Stimulated activated CD4-positive, alpha-beta T cell treated with anti-CD3 and anti-CD28 coated beads, Interleukin-4, amount 100 ng/mL, for 24 hours (primary cell): ENCODE results near the gene RTN4.

Source experiments
- DNase-seq: peaks from one replicate; pipeline ENCODE4 v3.0.0-alpha.2; 2020

Gene RTN4

DNA sequence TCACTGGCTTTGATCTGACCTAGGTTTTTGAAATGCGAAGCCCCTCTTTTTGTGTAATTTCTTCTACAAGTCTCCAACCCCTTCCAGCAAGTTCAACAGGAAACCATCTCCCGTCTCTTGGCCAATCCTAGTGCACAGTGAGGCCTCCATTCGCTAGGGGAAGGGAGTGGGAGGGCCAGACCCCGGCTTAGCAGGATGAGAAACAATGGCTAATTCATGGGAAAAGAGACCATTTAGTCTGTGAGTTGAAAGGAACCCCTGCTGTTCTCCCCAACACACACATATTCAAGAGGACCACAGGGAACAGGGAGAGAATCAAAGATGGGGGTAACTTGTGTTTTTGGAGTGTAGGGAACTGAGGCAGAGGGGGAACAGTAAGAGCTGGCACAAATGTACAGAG is 83.0 kb downstream of the RTN4 start:
- DNase-seq, result no peak

DNA sequence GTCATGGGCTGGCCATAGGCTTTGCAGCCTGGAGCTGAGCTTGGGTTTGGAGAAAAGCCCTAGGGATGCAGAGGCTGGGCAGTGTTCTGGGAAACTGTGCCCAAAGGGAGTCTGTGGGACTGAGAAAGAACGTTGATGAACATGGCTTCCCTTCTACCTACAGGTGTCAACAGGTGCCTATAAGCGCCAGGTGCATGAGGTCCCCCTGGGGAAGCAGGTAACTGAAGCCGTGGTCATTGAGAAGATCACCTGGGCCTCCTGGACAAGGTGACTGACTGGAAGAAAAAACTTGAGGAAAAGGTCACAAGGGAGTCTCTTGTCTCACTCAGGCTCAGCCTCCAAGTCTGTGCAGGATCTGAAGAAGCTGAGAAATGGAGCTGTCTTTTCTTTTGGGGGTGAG is 83.4 kb downstream of the RTN4 start:
- DNase-seq, result no peak

DNA sequence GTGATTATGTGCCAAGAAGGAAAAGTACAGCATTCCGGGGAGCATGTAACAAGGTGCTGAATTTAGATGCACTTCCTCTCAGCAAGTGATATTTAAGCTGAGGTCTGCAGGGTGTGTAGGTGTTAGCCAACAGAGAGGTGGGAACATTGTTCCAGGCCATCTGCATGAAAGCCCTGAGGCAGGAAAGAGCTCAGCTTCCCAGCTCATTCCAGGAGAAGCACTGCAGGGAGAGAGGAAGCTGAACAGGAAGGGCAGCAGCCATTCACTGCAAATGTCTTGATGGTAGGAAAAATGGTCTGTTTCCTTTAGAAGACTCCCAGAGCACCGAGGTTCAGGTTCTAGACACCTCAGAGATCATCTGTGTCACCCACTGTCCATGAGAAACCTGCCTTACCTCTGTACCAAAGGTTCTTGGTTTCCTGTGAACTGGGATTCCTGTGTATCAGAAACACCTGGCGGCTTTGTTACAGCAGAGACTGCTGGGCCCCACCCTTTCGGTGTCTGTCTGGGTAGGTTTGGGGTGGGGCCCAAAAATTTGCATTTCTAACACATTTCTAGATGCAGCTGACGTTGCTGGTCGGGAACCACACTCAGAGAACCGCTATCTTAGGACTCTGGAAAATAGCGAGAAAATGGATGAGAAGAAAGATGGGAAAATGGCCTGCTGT is 84.0 kb downstream of the RTN4 start:
- DNase-seq, result no peak

DNA sequence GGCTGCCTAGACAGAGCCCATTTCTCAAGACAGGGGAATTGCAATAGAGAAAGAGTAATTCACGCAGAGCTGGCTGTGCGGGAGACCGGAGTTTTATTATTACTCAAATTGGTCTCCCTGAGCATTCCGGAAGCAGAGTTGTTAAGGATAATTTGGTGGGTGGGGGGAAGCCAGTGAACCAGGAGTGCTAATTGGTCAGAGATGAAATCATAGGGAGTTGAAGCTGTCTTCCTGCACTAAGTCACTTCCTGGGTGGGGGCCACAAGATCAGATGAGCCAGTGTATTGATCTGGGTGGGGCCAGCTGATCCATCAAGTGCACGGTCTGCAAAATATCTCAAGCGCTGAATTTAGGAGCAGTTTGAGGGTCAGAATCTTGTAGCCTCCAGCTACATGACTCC is 84.8 kb downstream of the RTN4 start:
- DNase-seq, result no peak

DNA sequence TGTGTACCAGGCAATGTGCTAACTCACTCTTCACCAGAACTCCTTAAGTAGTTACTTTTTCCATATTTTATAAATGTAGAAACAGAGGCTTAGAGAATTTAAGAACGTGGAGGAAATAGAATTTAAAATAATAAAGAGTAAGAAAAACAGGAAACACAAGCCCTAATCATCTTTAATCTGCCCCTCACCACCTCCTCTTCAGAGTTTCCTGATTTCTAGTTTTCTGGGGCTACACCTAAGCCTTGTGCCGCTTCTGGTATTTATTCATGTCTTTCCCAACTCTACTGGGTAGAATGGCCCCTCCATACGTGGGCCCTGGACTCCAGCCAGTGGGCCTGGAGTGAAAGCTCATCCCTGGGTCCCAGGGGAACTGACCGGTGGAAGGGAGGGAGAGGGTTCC is 85.4 kb downstream of the RTN4 start:
- no peak for DNase-seq

DNA sequence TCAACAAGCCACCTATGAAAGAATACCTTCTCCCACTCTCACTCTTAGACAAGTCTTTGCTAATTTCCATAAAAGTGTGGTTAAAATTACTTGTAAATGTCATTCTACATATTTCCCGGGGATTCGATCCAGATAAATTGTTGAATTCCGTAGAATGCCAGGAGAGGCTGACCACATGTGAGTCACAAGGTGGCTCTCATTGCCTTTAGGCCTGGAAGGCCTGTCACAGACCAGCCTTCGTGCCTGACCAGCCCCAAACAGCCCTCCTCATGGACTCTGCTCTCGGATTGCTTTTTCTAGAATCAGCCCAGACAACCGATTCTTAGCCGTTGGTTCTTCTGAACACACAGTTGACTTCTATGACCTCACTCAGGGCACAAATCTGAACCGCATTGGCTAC is 86.0 kb downstream of the RTN4 start:
- DNase-seq, result no peak

DNA sequence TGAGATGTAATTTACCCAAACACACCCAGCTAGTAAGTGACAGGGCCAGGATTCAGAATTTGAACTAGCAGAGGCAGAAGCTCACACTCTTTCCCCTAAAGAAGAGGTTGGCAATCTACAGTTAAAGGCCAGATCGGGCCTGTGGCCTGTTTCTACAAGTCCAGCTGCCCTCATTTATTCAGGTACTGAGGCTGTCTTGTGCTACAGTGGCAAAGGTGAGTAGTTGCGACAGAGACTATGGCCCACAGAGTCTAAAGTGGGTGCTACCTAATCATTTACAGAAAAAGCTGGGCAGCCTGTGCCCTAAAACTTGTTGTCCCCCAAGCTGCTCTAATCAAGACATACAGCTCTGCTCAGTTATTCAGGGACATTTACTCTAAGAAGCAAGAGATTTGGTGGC is 86.8 kb downstream of the RTN4 start:
- no peak for DNase-seq

DNA sequence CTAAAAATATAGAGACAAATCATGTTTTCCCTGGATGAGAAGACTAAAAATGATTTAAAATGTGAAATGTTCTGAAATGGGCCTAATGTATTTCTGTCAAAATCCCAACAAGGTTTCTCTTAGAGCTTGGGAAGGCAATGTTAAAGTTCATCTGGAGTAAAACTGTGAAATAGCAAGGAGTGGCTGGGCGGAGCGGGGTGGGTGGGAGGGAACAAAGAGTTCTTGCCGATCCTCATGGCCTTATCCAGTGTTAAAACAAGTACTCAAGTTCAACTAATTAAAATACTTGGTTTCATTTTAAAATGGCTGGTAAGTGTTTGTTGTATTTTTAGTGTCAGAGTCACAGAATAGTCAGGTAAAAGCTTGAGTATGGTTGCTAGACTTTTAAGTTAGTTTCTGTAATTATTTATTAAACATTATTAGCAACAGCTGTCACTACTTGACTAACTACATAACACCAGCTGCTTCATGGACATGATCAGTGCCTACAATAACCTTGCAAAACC is 87.3 kb downstream of the RTN4 start:
- DNase-seq, result no peak

DNA sequence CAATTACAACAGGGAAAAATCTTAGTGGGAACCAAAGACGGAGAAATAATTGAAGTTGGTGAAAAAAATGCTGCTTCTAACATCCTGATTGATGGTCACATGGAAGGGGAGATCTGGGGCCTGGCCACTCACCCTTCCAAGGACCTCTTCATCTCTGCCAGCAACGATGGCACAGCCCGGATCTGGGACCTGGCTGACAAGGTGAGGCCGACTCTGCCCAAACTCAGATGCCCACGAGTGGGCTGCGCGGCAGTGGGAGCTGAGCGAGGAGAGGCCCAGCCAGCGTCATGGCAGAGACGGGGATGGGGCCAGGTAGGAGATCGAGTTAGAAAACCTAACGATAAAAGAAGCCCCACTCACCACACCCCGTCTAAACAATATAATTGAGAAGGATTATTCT is 87.7 kb downstream of the RTN4 start:
- DNase-seq, result no peak

DNA sequence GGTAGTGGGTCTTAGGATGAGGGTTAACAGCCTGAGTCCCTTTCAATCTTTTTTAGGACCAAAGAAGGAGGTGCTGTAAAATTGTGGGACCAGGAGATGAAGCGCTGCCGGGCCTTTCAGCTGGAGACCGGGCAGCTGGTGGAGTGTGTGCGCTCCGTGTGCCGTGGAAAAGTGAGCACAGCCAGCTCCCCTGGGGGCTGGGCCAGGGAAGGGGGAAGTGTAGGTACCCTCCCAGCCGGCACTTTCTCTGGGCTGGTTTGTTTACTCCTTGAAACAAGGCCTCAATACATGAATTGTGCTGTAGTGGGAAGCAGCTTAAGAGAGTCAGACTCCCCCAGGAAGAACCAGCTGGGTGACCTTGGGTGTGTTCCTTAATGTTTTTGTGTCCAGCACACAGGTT is 90.1 kb downstream of the RTN4 start:
- no peak for DNase-seq

DNA sequence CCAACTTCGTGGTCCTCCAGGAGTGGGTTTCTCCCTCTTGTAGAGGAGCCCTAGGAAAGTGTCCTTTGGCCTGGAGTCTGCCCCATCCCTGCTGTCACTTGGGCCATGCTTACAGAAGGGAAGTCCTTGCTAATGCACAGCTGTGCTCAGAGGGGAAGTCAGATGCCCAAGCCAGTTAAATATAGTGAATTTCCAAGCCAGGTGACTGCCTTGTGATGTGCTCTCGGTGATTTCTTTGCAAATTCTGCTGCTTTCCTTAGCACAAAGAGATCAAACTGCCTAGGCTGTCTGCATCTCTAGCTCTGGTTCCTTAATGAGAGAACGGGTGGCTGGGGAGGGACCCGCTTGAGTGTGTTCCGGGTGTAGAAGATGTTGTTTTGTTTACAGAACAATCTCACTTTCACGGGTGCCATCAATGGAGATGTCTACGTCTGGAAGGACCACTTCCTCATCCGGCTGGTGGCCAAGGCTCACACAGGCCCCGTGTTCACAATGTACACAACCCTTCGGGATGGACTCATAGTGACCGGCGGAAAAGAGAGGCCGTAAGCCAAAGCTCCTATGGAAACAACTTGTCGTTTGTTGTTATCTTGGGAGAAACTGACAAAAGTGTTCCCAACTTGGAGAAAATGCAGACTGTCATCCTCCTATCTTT is 91.4 kb downstream of the RTN4 start:
- no peak for DNase-seq

DNA sequence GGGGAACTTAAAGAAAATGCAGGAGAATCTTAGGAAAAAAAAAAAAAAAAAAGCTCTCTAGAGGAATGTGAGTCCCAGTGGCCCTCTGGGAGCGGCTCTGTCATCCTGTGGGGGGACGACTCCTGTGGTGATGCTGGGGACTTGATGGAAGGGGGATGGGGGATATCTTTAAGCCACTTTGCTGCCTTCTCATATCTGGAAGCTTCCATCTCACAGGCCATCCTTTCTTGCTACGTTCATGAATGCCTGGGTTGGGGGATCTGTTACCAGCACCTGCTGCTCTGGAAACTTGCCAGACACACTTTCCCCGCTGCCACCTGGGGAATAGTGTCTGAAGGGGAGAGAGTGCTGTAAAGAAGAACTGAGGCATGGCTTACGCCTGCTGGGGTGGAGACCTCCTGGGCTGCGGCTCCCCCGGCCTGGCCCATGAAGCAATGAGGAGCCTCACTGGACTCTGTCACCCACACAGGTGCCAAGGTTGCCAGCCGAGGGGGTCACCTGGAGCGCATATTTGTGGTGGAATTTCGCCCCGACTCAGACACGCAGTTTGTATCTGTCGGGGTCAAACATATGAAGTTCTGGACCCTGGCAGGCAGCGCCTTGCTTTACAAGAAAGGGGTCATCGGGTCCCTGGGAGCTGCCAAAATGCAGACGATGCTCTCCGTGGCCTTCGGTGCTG is 92.8 kb downstream of the RTN4 start:
- no peak for DNase-seq

DNA sequence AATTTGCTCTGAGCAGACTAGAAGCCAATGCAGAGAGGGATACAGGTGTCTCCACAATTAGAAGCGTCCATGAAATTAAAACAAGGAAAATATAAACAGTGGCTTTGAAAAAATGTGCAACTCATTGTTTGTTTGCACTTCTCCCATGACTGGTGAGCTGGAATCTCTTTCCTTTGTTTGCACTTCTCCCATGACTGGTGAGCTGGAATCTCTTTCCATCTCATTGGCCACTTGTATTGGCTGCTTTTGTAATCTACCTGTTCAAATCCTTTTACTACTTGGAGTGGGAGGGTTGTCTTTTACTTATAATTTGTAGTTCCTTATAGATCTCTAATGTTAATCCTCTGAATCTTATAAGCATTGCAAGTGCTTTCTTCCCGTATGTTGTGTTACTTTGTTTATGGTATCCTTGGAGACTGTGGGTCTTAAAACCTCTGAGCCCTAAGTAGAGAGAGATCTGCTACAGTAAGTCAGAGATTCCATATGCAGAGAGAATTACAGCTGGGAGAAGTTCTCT is 94.1 kb downstream of the RTN4 start:
- no peak for DNase-seq

DNA sequence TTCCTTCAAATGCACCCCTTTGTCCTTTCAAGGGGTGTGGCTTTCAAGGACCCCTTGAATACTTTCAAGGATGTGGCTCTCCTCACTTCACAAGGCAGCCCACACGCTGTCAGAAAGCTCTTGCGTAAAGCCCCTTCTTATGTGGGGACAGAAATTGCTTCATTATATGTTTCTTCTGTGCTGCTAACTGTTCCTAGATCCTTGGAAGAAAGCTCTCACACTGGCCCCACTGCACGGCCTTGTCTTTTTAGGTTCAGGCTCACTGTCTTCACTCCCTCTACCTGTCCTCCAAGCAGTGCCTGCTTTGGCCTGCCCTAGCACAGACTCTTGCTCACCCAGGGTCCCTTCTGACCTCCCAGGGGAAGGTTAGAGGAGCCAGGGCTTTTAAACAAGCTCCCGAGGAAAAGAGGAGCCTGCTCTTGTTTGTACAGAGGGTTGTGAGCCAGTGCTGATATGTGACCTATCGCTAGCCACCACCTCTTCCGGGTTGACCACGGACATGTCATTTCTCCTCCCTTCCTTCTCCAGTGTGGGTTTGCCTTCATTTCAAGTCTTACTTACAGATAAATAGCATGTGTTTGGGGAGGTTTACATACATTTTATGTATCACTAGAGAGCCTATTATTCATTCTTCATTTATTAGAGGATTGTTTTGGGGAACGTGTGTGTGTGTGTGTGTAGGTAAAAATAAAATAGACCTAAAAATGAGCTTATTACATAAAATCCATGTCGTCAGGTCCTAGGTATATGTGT is 94.7 kb downstream of the RTN4 start:
- DNase-seq, result no peak

DNA sequence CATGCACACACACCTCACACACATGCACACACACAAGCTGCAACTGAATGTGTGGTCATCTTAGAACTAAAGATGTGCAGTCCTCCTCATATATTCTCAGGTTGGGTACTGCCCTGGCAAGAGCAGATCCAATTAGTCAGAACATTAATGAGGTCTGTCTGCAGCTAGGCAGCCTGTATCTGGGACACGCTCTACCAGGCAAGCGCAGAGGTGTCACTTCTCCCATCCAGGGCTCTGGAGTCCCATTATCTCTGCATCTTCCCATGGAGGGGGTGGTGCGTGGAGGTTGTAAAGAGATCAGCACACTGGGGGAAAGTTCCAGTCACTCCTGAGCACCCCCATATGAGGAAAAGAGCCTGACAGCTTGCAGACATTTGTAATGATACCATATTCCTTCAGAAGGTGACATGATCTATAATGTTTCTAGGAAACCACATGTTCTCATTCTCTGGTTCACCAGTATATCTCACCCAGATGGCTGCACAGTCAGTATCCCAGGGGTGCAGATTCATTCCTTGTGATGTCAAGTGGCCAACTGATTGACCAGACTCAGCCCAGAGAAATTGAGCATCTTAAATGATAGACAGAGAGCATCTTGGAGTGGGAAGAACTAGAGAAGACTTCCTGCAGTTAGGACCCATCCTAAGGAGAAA is 95.4 kb downstream of the RTN4 start:
- DNase-seq, result no peak

DNA sequence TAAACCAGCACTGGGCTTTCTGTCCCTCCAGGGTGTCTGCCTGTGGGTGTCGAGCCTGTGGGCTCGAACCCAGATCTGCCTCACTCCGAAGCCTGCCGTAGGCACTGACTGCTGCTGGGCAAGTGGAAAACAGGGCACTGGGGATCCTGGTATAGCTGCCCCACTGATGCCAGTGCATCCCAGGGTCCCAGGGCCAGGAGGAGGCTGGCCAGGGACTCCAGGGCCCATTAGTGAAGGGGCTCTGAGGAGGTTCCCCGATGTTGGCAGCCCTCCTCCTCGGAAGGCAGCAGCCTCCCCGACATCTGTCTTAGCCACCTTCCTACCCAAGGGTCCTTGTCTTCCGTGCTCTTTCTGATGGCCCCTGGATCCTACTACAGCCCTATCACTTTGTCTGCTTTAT is 96.1 kb downstream of the RTN4 start:
- no peak for DNase-seq

DNA sequence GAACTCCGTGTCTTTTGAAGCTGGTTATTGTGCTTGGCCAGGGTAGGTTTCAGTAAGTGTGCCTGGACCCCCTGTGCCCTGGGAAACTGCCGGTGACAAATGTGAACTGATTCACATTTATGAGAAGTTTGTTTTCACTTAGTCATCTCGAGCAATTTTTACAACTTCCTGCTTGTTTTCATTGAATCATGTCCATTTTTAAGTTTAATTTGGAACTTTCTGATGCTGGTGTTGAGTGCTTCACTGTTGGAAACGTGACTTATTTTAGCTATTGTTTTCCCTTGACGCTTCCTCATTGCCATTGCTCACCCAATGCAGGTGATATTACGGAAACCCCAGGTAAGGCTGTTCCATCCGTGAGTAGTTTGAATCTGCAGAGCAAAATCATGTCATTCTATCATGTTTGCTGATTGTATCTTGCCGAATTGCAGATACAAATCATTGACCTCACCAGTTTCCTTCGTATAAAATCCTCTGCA is 97.2 kb downstream of the RTN4 start:
- DNase-seq, result no peak

DNA sequence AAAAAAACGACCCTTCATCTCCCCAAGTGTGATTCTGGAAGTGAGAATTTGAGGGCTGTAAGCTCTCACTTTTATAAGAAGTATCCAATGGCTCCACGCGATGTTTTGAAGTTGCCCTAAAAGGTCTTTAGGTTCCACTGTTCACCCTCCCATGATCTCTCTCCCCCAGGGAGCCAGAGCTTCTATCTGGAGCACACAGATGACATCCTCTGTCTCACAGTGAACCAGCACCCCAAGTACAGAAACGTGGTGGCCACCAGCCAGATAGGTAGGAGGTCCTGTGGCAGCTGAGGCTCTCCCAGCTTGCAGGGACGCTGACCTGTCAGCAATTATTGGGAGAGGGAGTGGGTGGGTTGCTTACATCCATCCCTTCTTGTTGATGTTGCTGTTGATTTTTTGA is 97.8 kb downstream of the RTN4 start:
- DNase-seq, result no peak

DNA sequence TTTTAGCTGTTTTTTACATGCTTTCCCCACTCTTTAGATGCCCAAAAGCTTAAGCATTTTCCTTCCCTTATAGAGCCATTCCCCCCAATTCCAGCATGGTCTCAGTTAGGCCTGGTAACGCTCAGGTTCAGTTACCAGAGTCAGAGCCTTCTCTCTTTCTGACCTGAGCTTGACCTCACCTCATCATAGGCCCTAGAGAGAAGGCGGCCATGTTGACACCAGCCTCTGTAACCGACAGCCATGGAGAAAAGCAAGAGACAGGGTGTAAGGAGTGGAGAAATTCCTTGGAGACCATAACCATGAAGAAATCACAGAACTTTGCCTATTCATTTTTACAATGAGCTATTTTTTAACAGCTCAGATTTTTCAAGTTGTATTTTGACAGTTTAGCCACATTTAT is 99.4 kb downstream of the RTN4 start:
- no peak for DNase-seq

DNA sequence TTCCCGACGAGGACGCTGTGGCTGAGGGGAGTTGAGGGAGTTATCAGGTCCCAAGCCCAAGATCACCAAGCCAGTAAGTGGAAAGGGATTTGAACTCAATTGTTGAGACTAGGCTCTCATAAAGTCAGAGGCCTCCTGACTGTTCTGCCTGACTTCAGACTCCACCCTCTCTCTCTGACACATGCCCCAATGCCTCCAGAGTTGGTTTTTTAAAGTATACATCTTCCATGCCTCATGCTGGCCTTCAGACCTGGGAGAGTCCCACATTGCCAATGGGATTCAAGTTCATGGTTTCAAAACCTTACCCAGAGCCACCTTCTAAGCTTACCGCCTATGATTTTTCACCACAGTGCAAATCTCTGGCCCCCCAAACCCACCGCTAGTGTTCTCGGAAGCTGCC is 100.8 kb downstream of the RTN4 start:
- DNase-seq, result no peak

DNA sequence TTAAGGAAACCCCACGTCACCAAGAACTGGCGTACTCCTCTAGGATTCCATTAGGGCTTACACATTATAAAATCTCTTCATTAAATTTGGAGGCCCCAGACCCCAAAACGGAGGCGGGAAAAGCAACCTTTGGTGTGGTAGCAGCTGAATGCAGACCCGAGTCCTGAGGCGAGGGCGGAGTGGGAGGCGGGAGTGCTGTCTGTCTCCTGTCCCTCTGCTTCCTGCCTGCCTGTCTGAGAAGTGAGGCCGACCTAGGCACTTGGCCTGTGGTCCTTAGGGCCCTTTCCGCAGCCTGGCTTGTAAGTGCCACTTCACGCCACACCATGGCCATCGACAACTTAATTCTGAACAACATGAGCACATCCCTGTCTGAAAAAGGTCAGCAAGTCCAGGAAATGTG is 102.1 kb downstream of the RTN4 start:
- DNase-seq, result no peak

DNA sequence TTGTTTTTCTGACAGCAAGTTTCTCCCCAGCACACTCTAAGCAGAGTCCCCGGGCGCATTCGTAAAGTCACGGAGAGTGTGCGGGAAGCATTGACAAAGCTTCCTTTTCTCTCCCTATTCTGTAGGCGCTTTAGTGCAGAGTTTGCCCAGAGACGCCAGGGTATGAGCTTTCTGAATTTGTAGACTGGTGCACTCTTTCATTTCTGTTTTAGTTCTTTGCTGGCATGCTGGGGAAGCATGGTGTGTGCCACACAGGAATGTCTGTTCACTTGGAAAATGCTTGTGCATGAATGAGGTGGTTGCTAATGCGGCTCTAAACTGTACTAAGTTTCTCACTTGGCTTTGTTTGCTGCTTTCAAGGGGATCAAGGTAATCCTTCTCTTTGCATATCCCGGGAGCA is 102.6 kb downstream of the RTN4 start:
- DNase-seq, result no peak

DNA sequence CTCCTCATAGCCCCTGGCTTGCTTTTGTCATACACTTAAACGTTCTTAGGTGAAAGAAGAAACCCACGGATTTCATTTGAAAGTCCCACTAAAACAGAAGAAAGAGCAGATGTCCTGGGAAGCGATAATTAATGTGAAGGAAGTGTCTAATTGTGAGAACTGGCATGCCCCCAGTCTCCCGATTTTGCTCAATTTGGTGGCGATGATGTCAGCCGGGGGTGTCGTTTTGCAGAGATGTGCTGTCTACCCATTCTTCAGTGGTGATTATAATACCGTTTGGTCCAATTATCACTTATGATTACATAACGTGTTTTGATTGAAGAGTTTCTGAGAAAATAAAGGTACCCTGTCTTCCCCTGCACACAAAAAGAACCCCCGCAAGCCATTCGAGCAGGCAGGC is 103.1 kb downstream of the RTN4 start:
- DNase-seq, result no peak
